ENCODE results near the gene DCDC2B. TPM values are rescaled to one million over a fixed set of nuclear protein-coding genes. Genes with fewer than 3 reads are reported as not detected.
A peak's percentile ranks its signal among the peaks of the same experiment; 100 is the strongest.

Gene DCDC2B
- total RNA-seq, 2 experiments from 2014 or later = 0.13 TPM; not detected in 1

GRCh38 chr1:32181563-32181962, 27.3 kb upstream of the DCDC2B start:
- no peak for DNase-seq

GRCh38 chr1:32182060-32182459, 26.8 kb upstream of the DCDC2B start:
- CTCF ChIA-PET = interaction anchor here (0.8 to 3.5 kb wide), 2 partner anchors 66 to 74 kb away, joined by 3 to 15 read pairs; partner anchors contain the start of gene KPNA6
- peak overlapping the region; percentile 88 for H3K4me3 Mint-ChIP-seq
- peaks cover 61% of the 10 kb centered on the region for H3K4me1 Mint-ChIP-seq
- POLR2A ChIA-PET = interaction anchor here (1.1 to 8.1 kb wide), 4 partner anchors 15 to 109 kb away, joined by 3 to 109 read pairs (median 15); partner anchors contain the start of genes CCDC28B and LCK
- H3K27me3 Mint-ChIP-seq = no peaks in the 10 kb centered on the region
- peak overlapping the region; percentile 88 for H3K27ac Mint-ChIP-seq
- no peaks in the 10 kb centered on the region for H3K9me3 Mint-ChIP-seq
- peaks cover 62% of the 10 kb centered on the region for H3K36me3 Mint-ChIP-seq (ENCODE audit: low read depth)
- no peak for DNase-seq

More at GRCh38 chr1:32181563-32181962, 27.3 kb upstream of the DCDC2B start:
- H3K27ac Mint-ChIP-seq = peak overlapping the region; percentile 88
- no peaks in the 10 kb centered on the region for H3K27me3 Mint-ChIP-seq
- POLR2A ChIA-PET = interaction anchor here (1.1 to 8.1 kb wide), 7 partner anchors 16 to 171 kb away, joined by 3 to 109 read pairs (median 19); partner anchors contain the start of genes CCDC28B, KPNA6, LCK and TMEM39B
- H3K36me3 Mint-ChIP-seq (ENCODE audit: low read depth) = peaks cover 57% of the 10 kb centered on the region
- CTCF ChIA-PET = interaction anchor here (0.8 to 3.5 kb wide), 3 partner anchors 67 to 73 kb away, joined by 3 to 15 read pairs (median 9); partner anchors contain the start of gene KPNA6
- H3K4me3 Mint-ChIP-seq = peak overlapping the region; percentile 88
- H3K9me3 Mint-ChIP-seq = no peaks in the 10 kb centered on the region
- peaks cover 59% of the 10 kb centered on the region for H3K4me1 Mint-ChIP-seq

DNA sequence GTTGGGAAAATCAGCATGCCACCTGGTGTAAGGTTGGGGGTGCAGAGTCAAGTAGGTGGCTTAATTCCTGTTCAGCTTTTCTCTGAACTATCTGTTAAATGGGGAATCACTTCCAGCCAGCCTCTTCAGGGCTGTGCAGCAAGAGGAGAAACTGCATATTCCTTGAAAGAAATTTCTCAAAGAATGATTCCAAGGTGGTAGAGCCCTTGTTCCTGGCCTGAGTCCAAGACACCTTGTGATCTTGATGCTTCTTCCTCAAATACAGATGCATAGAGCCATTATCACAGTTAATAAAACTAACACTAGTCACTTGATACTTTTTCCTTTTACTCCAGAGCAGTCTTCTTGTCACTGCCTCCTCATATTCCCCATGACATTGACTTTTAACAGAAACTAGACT, 24.2 kb upstream of the DCDC2B start:
- no peak for DNase-seq
- no peak overlapping the region for H3K27ac Mint-ChIP-seq
- peaks cover 58% of the 10 kb centered on the region for H3K4me1 Mint-ChIP-seq
- H3K9me3 Mint-ChIP-seq = no peaks in the 10 kb centered on the region
- no peak overlapping the region for H3K4me3 Mint-ChIP-seq
- no peaks in the 10 kb centered on the region for H3K27me3 Mint-ChIP-seq
- ChIA-PET POLR2A (interaction anchor here (1.5 to 8.1 kb wide), 2 partner anchors 13 to 171 kb away, joined by 3 to 109 read pairs; partner anchors contain the start of genes CCDC28B and KHDRBS1), CTCF (interaction anchor here (0.5 kb wide), 1 partner anchor 112 kb away, joined by 3 read pairs; the partner anchor contains the start of gene TMEM39B)
- peaks cover 83% of the 10 kb centered on the region for H3K36me3 Mint-ChIP-seq (ENCODE audit: low read depth)

DNA sequence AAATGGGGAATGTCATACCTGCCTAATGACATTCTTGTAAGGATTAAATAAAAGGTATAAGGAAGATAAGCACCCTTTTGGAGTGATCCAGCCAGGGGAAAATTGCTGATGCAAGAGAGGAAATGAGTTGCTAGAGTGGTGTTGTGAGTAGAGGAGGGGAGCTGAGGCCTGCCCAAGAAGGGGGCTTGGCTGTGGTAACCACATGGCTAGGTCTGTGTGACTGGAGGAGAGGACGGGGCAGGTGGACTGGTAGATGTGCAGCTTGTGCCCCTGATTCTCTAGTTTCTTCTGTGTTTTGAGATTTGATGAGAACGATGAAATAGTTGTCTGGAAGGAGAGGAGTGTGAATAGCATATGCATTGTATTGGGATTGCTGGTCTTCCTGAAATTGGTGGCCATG, 22.8 kb upstream of the DCDC2B start:
- Mint-ChIP-seq H3K9me3 (no peaks in the 10 kb centered on the region), H3K27me3 (no peaks in the 10 kb centered on the region), H3K36me3 (ENCODE audit: low read depth) (peaks cover 84% of the 10 kb centered on the region), H3K4me3 (peak overlapping the region; percentile 38), H3K27ac (peak overlapping the region; percentile 86), H3K4me1 (peaks cover 52% of the 10 kb centered on the region)
- DNase-seq = no peak
- CTCF ChIA-PET = interaction anchor here (0.6 kb wide), 1 partner anchor 33 kb away, joined by 3 read pairs; no protein-coding TSS in a partner anchor
- POLR2A ChIA-PET = interaction anchor here (0.7 kb wide), 1 partner anchor 9 kb away, joined by 6 read pairs; no protein-coding TSS in a partner anchor

- Mint-ChIP-seq H3K4me1 (peaks cover 51% of the 10 kb centered on the region), H3K36me3 (ENCODE audit: low read depth) (peaks cover 84% of the 10 kb centered on the region), H3K4me3 (peak overlapping the region; percentile 38), H3K9me3 (no peaks in the 10 kb centered on the region), H3K27ac (peak overlapping the region; percentile 86), H3K27me3 (no peaks in the 10 kb centered on the region)
- CTCF ChIA-PET = interaction anchor here (0.6 kb wide), 1 partner anchor 32 kb away, joined by 3 read pairs; no protein-coding TSS in a partner anchor
- no peak for DNase-seq
- POLR2A ChIA-PET = interaction anchor here (0.7 kb wide), 1 partner anchor 9 kb away, joined by 6 read pairs; no protein-coding TSS in a partner anchor
These were observed 22.4 kb upstream of the DCDC2B start for GRCh38 chr1:32186491-32186890.

DNA sequence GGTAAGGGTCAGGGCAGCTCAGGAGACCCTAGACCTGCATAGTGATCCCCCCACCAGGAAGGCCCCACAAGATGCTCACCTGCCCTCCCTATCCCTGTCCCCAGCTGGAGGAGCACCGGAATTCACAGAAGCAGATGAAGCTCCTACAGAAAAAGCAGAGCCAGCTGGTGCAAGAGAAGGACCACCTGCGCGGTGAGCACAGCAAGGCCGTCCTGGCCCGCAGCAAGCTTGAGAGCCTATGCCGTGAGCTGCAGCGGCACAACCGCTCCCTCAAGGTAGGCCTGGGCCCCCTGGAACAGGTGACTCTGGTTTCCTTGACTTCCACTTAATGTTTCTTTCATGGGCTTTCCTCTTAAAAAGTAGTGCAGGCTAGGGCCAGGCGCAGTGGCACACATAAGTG, 21.0 kb upstream of the DCDC2B start:
- H3K9me3 Mint-ChIP-seq = no peaks in the 10 kb centered on the region
- H3K4me1 Mint-ChIP-seq = peaks cover 46% of the 10 kb centered on the region
- no peak overlapping the region for H3K4me3 Mint-ChIP-seq
- no peak overlapping the region for H3K27ac Mint-ChIP-seq
- ChIA-PET CTCF (no interaction called here), POLR2A (interaction anchor here (0.7 kb wide), 1 partner anchor 13 kb away, joined by 3 read pairs; no protein-coding TSS in a partner anchor)
- DNase-seq = no peak
- H3K27me3 Mint-ChIP-seq = no peaks in the 10 kb centered on the region
- H3K36me3 Mint-ChIP-seq (ENCODE audit: low read depth) = peaks cover 84% of the 10 kb centered on the region

GRCh38 chr1:32192220-32192948, 16.5 kb upstream of the DCDC2B start:
- Mint-ChIP-seq H3K9me3 (no peaks in the 10 kb centered on the region), H3K27ac (no peak overlapping the region), H3K27me3 (no peaks in the 10 kb centered on the region), H3K4me1 (peaks cover 55% of the 10 kb centered on the region), H3K36me3 (ENCODE audit: low read depth) (peaks cover 92% of the 10 kb centered on the region), H3K4me3 (no peak overlapping the region)
- DNase-seq = no peak
- CTCF ChIA-PET = interaction anchor here (2.3 kb wide), 1 partner anchor 24 kb away, joined by 10 read pairs; no protein-coding TSS in a partner anchor
- POLR2A ChIA-PET = interaction anchor here (2.5 to 12.3 kb wide), 3 partner anchors 11 to 23 kb away, joined by 5 to 109 read pairs (median 46); partner anchors contain the start of genes DCDC2B, IQCC and TXLNA

GRCh38 chr1:32194984-32195383, 13.9 kb upstream of the DCDC2B start:
- DNase-seq = no peak
- Mint-ChIP-seq H3K4me3 (no peak overlapping the region), H3K27me3 (no peaks in the 10 kb centered on the region), H3K36me3 (ENCODE audit: low read depth) (peaks cover 82% of the 10 kb centered on the region), H3K27ac (no peak overlapping the region), H3K9me3 (no peaks in the 10 kb centered on the region), H3K4me1 (peaks cover 70% of the 10 kb centered on the region)
- POLR2A ChIA-PET = interaction anchor here (0.6 to 12.3 kb wide), 6 partner anchors 9 to 142 kb away, joined by 3 to 109 read pairs (median 5); partner anchors contain the start of genes DCDC2B, IQCC and TXLNA
- CTCF ChIA-PET = interaction anchor here (1.3 to 1.6 kb wide), 2 partner anchors 11 to 86 kb away, joined by 3 to 4 read pairs; partner anchors contain the start of gene KPNA6

GRCh38 chr1:32195531-32195930, 13.4 kb upstream of the DCDC2B start:
- Mint-ChIP-seq H3K4me3 (no peak overlapping the region), H3K36me3 (ENCODE audit: low read depth) (peaks cover 77% of the 10 kb centered on the region), H3K9me3 (no peaks in the 10 kb centered on the region), H3K27me3 (no peaks in the 10 kb centered on the region), H3K27ac (no peak overlapping the region), H3K4me1 (peaks cover 75% of the 10 kb centered on the region)
- no peak for DNase-seq
- POLR2A ChIA-PET = interaction anchor here (0.7 to 12.3 kb wide), 7 partner anchors 9 to 140 kb away, joined by 3 to 109 read pairs (median 4); partner anchors contain the start of genes DCDC2B, IQCC, MARCKSL1 and TXLNA
- CTCF ChIA-PET = interaction anchor here (1.3 to 1.6 kb wide), 2 partner anchors 11 to 87 kb away, joined by 3 to 4 read pairs; partner anchors contain the start of gene KPNA6

DNA sequence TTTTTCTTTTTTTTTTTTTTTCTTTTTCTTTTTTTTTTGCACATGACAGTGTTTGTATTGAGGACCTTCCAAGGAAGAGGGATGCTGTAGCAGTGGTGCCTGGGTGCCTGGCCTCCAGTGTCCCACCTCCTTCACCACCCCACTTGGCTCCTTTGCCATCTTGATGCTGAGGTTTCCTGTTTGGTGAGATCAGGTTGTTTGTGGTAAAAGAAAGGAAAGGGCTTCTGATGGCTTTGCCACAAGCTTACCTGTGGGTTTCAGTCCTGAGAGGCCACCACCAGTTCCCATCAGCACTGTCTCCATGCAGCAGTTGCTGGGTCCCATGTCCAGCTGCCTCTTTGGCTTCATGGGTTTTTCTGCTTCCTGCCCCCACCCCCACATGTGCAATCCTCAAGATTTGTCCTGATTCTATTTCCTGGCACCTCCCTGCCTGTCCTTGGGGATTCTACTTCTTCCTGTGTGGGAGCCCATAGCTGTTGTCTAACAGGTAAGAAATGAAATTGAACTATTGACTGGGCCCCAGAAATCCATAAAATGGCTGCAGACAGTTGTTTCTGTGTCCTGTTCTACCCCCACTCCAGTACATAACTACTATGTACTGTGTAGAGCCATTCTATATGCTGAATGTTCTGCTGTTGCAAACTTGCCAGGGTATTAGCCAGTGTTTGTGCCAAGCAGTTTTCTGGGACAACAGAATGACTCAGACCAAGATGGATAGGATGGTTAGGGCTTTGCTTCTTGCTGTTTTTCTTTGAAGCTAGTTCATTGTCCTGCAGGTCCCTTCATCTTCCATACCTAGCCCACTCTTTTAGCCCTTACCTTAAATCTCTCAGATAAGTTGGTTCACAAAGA, 12.7 kb upstream of the DCDC2B start:
- peak overlapping the region; percentile 63 for H3K27ac Mint-ChIP-seq
- H3K9me3 Mint-ChIP-seq = no peaks in the 10 kb centered on the region
- H3K36me3 Mint-ChIP-seq (ENCODE audit: low read depth) = peaks cover 73% of the 10 kb centered on the region
- POLR2A ChIA-PET = interaction anchor here (0.6 to 12.3 kb wide), 12 partner anchors 11 to 141 kb away, joined by 3 to 109 read pairs (median 3); partner anchors contain the start of genes DCDC2B, IQCC, KPNA6 and MARCKSL1
- H3K4me1 Mint-ChIP-seq = peaks cover 77% of the 10 kb centered on the region
- peak; percentile 44 for DNase-seq
- H3K4me3 Mint-ChIP-seq = no peak overlapping the region
- no peaks in the 10 kb centered on the region for H3K27me3 Mint-ChIP-seq
- CTCF ChIA-PET = interaction anchor here (0.9 to 1.3 kb wide), 2 partner anchors 10 to 19 kb away, joined by 3 to 4 read pairs; no protein-coding TSS in a partner anchor

- peaks cover 69% of the 10 kb centered on the region for H3K36me3 Mint-ChIP-seq (ENCODE audit: low read depth)
- H3K4me1 Mint-ChIP-seq = peaks cover 78% of the 10 kb centered on the region
- CTCF ChIA-PET = interaction anchor here (1.4 to 1.6 kb wide), 2 partner anchors 18 to 52 kb away, joined by 4 to 5 read pairs; no protein-coding TSS in a partner anchor
- H3K27me3 Mint-ChIP-seq = no peaks in the 10 kb centered on the region
- POLR2A ChIA-PET = interaction anchor here (0.6 to 12.3 kb wide), 9 partner anchors 10 to 263 kb away, joined by 3 to 109 read pairs (median 4); partner anchors contain the start of genes DCDC2B, IQCC, KPNA6 and MARCKSL1
- no peak overlapping the region for H3K27ac Mint-ChIP-seq
- no peak overlapping the region for H3K4me3 Mint-ChIP-seq
- DNase-seq = no peak
- no peaks in the 10 kb centered on the region for H3K9me3 Mint-ChIP-seq
These were observed 11.8 kb upstream of the DCDC2B start for GRCh38 chr1:32197074-32197473.

Data from activated CD4-positive, alpha-beta memory T cell treated with anti-CD3 and anti-CD28 coated beads, Interleukin-2, amount 10 ng/mL, durations not matched to agents 7 days and 5 days (primary cell).